22Rv1 (cell line): ENCODE measurements around the gene KLK5.

ENCODE experiments used
- ZFX ChIP-seq: fragments of 450-650 bp; IDR thresholded peaks from 2 replicates; pipeline ENCODE4 v1.6.1; 2017; ENCODE audit warnings: antibody characterized with exemption, borderline replicate concordance
- TF ChIP-seq, protein P1 (sequence below): fragments of 450-650 bp; IDR thresholded peaks from 2 replicates; pipeline ENCODE4 v1.5.1; 2017; ENCODE audit warnings: mild to moderate bottlenecking

DNA sequence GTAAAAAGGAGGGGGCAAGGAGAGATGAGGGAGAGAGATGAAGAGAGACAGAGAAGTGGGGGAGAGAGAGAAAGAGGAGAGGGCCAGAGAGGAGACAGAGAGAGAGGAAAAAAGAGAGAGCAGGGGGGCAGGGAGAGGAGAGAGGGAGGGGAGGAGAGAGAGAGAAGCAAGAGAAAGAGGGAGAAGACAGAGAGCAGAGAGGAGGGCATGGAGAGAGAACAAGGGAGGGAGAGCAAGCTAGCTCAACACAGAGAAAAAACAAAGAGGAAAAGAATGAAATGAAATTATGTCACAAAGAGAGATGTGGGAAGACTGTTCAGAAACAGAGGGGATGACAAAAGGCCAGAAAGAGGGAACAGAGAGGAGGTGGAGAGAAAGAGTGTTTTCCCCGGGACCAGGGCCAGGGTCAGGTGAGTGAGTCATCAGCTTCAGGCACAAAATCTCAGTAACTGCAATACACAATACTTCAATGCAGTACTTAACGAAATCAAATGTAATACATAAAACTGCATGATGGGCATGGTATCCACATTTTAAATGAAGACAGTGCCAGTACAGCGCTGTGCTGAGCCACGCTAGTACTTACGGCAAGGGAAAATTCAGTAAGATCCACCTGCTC, 26.0 kb upstream of the KLK5 start:
- TF ChIP-seq, protein P1, sequence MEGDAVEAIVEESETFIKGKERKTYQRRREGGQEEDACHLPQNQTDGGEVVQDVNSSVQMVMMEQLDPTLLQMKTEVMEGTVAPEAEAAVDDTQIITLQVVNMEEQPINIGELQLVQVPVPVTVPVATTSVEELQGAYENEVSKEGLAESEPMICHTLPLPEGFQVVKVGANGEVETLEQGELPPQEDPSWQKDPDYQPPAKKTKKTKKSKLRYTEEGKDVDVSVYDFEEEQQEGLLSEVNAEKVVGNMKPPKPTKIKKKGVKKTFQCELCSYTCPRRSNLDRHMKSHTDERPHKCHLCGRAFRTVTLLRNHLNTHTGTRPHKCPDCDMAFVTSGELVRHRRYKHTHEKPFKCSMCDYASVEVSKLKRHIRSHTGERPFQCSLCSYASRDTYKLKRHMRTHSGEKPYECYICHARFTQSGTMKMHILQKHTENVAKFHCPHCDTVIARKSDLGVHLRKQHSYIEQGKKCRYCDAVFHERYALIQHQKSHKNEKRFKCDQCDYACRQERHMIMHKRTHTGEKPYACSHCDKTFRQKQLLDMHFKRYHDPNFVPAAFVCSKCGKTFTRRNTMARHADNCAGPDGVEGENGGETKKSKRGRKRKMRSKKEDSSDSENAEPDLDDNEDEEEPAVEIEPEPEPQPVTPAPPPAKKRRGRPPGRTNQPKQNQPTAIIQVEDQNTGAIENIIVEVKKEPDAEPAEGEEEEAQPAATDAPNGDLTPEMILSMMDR: no peak
- TF ChIP-seq ZFX: no peak
